Endothelial cell of umbilical vein (primary cell): ENCODE measurements around the gene RAD51B. TPM values are rescaled to one million over a fixed set of nuclear protein-coding genes. Genes with fewer than 3 reads are reported as not detected.

Experiments used
- BruUV-seq: library from RNA; stranded (reverse); fragments of 400-500 nt; replicated peaks from 2 replicates; lab custom pipeline; 2021; lab: Mats Ljungman, UMichigan
- CTCF ChIA-PET: fragments of 300-600, 350-600 bp; sonication (Branson Sonifier 250); formaldehyde crosslinking; loops from one replicate; lab custom pipeline; 2021; ENCODE audit warnings: antibody characterized with exemption, inconsistent platforms; lab: Charles Lee
- POLR2A ChIA-PET: fragments of 300-600, 350-600 bp; sonication (Branson Sonifier 250); formaldehyde crosslinking; loops from one replicate; lab custom pipeline; 2021; ENCODE audit warnings: antibody characterized with exemption, inconsistent platforms; lab: Charles Lee
- DNase-seq: peaks from one replicate; pipeline ENCODE4 v3.0.0-alpha.2; 2011; ENCODE audit warnings: low read depth, low spot score
- FAIRE-seq: peaks from 2 replicates; lab custom pipeline; 2011; peaks lifted over from hg19 to GRCh38; lab: Jason Lieb, UNC
- H2AFZ ChIP-seq: 2 replicates; pipeline ENCODE4 v1.6.0; 2012; ENCODE audit warnings: low read depth, low read length, control low read depth, inconsistent platforms
- H3K27ac ChIP-seq: 2 replicates; pipeline ENCODE4 v1.5.1; 2011; ENCODE audit warnings: low read depth, mild to moderate bottlenecking, control low read depth, low read length, moderate library complexity; ENCODE audit not compliant: insufficient read depth
- H3K27me3 ChIP-seq, 2 experiments: 2 replicates each; pipeline versions ENCODE4 v1.6.0 to v1.6.1; 2011; ENCODE audit warnings: low read length in 2 of 2, mixed read lengths in 1 of 2; ENCODE audit not compliant: control insufficient read depth in 2 of 2, insufficient read depth in 2 of 2
- H3K36me3 ChIP-seq, 2 experiments: 2 replicates in 1 of 2; 3 replicates in 1 of 2; pipeline ENCODE4 v1.5.1; 2011; ENCODE audit warnings: low read length in 2 of 2, mild to moderate bottlenecking in 1 of 2, moderate library complexity in 1 of 2; ENCODE audit not compliant: control insufficient read depth in 2 of 2, insufficient read depth in 2 of 2; ENCODE audit errors: extremely low read depth in 1 of 2
- H3K4me1 ChIP-seq: 3 replicates; pipeline ENCODE4 v1.5.1; 2011; ENCODE audit warnings: mild to moderate bottlenecking, low read length; ENCODE audit not compliant: control insufficient read depth, insufficient read depth; ENCODE audit errors: extremely low read depth
- H3K4me2 ChIP-seq: 2 replicates; pipeline ENCODE4 v1.6.1; 2011; ENCODE audit warnings: low read length, control low read depth, mixed read lengths; ENCODE audit not compliant: insufficient read depth
- H3K4me3 ChIP-seq, 3 experiments: fragments of 200-600 bp in 1 of 3; sonication (generic), shearing (Covaris generic) in 1 of 3; replicated peaks in 1 of 3; 2 replicates each; pipeline ENCODE4 v1.5.1; 2011 to 2016; ENCODE audit warnings: control low read depth in 3 of 3, low read length in 3 of 3, mild to moderate bottlenecking in 2 of 3, inconsistent platforms in 1 of 3, low read depth in 1 of 3, moderate library complexity in 1 of 3; ENCODE audit not compliant: insufficient read depth in 1 of 3
- H3K79me2 ChIP-seq: 2 replicates; pipeline ENCODE4 v1.6.0; 2012; ENCODE audit warnings: low read length, inconsistent platforms; ENCODE audit not compliant: control insufficient read depth, insufficient read depth
- H3K9ac ChIP-seq: replicated peaks from 2 replicates; pipeline ENCODE3; 2011; ENCODE audit warnings: low read length, control low read depth; ENCODE audit not compliant: insufficient read depth; ENCODE audit errors: extremely low read depth
- H3K9me1 ChIP-seq: replicated peaks from 3 replicates; pipeline ENCODE4 v1.6.0; 2011; ENCODE audit warnings: mild to moderate bottlenecking, low read length; ENCODE audit not compliant: control insufficient read depth, insufficient read depth; ENCODE audit errors: extremely low read depth
- H3K9me3 ChIP-seq: replicated peaks from 2 replicates; pipeline ENCODE4 v1.5.1; 2012; ENCODE audit warnings: low read length, inconsistent platforms; ENCODE audit not compliant: control insufficient read depth, insufficient read depth
- H4K20me1 ChIP-seq: replicated peaks from 2 replicates; pipeline ENCODE3; 2011; ENCODE audit warnings: mild to moderate bottlenecking, low read length; ENCODE audit not compliant: control insufficient read depth, insufficient read depth; ENCODE audit errors: extremely low read depth
- CTCF ChIP-seq, 2 donors: IDR thresholded peaks; 1 replicate in 1 of 2; 2 replicates in 1 of 2; pipeline ENCODE4 v1.5.1; 2011; ENCODE audit warnings: low read length in 2 of 2, mild to moderate bottlenecking in 2 of 2, moderate library complexity in 2 of 2, control low read depth in 1 of 2, inconsistent platforms in 1 of 2, low read depth in 1 of 2; ENCODE audit not compliant: insufficient read depth in 1 of 2; ENCODE audit errors: extremely low read depth in 1 of 2
- EZH2 ChIP-seq: IDR thresholded peaks from 2 replicates; pipeline ENCODE4 v1.6.1; 2012; ENCODE audit warnings: borderline replicate concordance, low read depth, mild to moderate bottlenecking, moderate library complexity, low read length, inconsistent platforms; ENCODE audit not compliant: severe bottlenecking
- FOS ChIP-seq: IDR thresholded peaks from 2 replicates; pipeline ENCODE4 v1.6.1; 2011; ENCODE audit warnings: mild to moderate bottlenecking, low read length, moderate library complexity, borderline replicate concordance; ENCODE audit not compliant: insufficient read depth
- GATA2 ChIP-seq: IDR thresholded peaks from 2 replicates; pipeline ENCODE4 v1.7.0; 2011; ENCODE audit warnings: low read depth, mild to moderate bottlenecking, moderate library complexity, mixed read lengths, low read length; ENCODE audit not compliant: insufficient read length, insufficient read depth
- JUN ChIP-seq: IDR thresholded peaks from 2 replicates; pipeline ENCODE4 v1.6.1; 2011; ENCODE audit warnings: borderline replicate concordance, low read depth; ENCODE audit not compliant: insufficient read length, insufficient read depth
- MYC ChIP-seq: IDR thresholded peaks from one replicate; pipeline ENCODE4 v1.6.1; 2011; ENCODE audit warnings: mild to moderate bottlenecking, low read depth, low read length
- POLR2AphosphoS5 ChIP-seq: IDR thresholded peaks from 2 replicates; pipeline ENCODE4 v1.6.1; 2012; ENCODE audit warnings: low read depth, mild to moderate bottlenecking, control low read depth, low read length, moderate library complexity; ENCODE audit not compliant: insufficient read depth
- dilution Hi-C: fragments of 300-500 bp; cut with MboI; formaldehyde crosslinking; loops from one replicate; pipeline ENCODE4 v1.15.0; 2019; ENCODE audit warnings: low sequenced_read_pairs; ENCODE audit not compliant: extremely low pct_ligation_motif_present
- intact Hi-C: fragments of 100-400 bp; cut with micrococcal nuclease; formaldehyde crosslinking; loops from one replicate; pipeline ENCODE4 v1.10.0; 2022
- polyA plus RNA-seq, 4 experiments: library from polyadenylated mRNA; depleted of rRNA in 3 of 4; stranded (reverse) in 3 of 4; unstranded in 1 of 4; fragments of >200 nt; gene quantifications; 2 replicates each; pipeline versions ENCODE4 v1.2.1 to v1.2.3, GENCODE V29; 2011 to 2012; ENCODE audit warnings: missing spikeins in 1 of 4
- total RNA-seq: library from RNA; stranded (reverse); gene quantifications from 2 replicates; pipeline ENCODE4 v1.2.3, GENCODE V29; 2021
- TF ChIP-seq, protein P1 (sequence below): IDR thresholded peaks from 2 replicates; pipeline ENCODE4 v1.6.1; 2011; ENCODE audit not compliant: insufficient read depth, insufficient read length

Gene RAD51B
- total and polyA plus RNA-seq, 2 donors (not counting 3 experiments of a cell fraction or from before 2014, with no cell fraction given), result 3.9 to 19.0 TPM

- POLR2A ChIA-PET, result no interaction called here
These were observed 673.8 kb downstream of the RAD51B start for GRCh38 chr14:68493152-68493911.

GRCh38 chr14:68495101-68496039, 675.8 kb downstream of the RAD51B start:
- CTCF ChIA-PET, result interaction anchor here (1.0 to 1.9 kb wide), 7 partner anchors 11 to 321 kb away, joined by 3 to 8 read pairs (median 4); no protein-coding TSS in a partner anchor
- H3K4me2 ChIP-seq, result no peak overlapping the region
- peak; percentile 14 for TF ChIP-seq JUN
- TF ChIP-seq CTCF (IDR thresholded peaks at IDR 0.05; ENCODE audit: extremely low read depth in 1 of 2, insufficient read depth in 1 of 2, low read depth in 1 of 2, low read length in 2 of 2), result no peak
- peak; percentile 54 for TF ChIP-seq FOS
- no peak for TF ChIP-seq GATA2
- TF ChIP-seq, protein P1, sequence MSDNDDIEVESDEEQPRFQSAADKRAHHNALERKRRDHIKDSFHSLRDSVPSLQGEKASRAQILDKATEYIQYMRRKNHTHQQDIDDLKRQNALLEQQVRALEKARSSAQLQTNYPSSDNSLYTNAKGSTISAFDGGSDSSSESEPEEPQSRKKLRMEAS, result no peak
- no peak for TF ChIP-seq EZH2
- peak; percentile 3 for TF ChIP-seq MYC
- no peak for TF ChIP-seq POLR2AphosphoS5
- peak overlapping the region; percentile 10 for H2AFZ ChIP-seq
- dilution Hi-C loops (no loop called here), intact Hi-C loops (loop anchor here (1.0 to 5.0 kb wide), 5 partner anchors 36 to 550 kb away; no protein-coding TSS in a partner anchor)
- H3K27me3 ChIP-seq, result no peaks in the 10 kb centered on the region
- peak overlapping the region; percentile 0 for H3K27ac ChIP-seq
- peaks cover 23% of the 10 kb centered on the region for H3K4me1 ChIP-seq
- peak; percentile 81 for DNase-seq
- H3K9ac ChIP-seq, result no peak overlapping the region
- no TSS peak for BruUV-seq
- no peaks in the 10 kb centered on the region for H3K79me2 ChIP-seq
- no peaks in the 10 kb centered on the region for H3K9me1 ChIP-seq
- H3K9me3 ChIP-seq, result no peaks in the 10 kb centered on the region
- H3K4me3 ChIP-seq, result no peak overlapping the region
- POLR2A ChIA-PET, result interaction anchor here (1.0 to 1.4 kb wide), 3 partner anchors 37 to 298 kb away, joined by 3 to 6 read pairs (median 3); partner anchors contain the start of gene ZFP36L1
- no peaks in the 10 kb centered on the region for H4K20me1 ChIP-seq
- FAIRE-seq, result peak; percentile 79
- no peaks in the 10 kb centered on the region for H3K36me3 ChIP-seq

More at GRCh38 chr14:68493152-68493911, 673.8 kb downstream of the RAD51B start:
- TF ChIP-seq JUN (no peak), GATA2 (no peak), POLR2AphosphoS5 (no peak), FOS (no peak), EZH2 (no peak), MYC (no peak)
- intact Hi-C loops (no loop called here), dilution Hi-C loops (no loop called here)
- no peak overlapping the region for H3K27ac ChIP-seq
- H2AFZ ChIP-seq, result no peak overlapping the region
- no peak overlapping the region for H3K9ac ChIP-seq
- H3K9me1 ChIP-seq, result no peaks in the 10 kb centered on the region
- no peaks in the 10 kb centered on the region for H4K20me1 ChIP-seq
- DNase-seq (no peak), FAIRE-seq (no peak)
- H3K4me2 ChIP-seq, result no peak overlapping the region
- peaks cover 23% of the 10 kb centered on the region for H3K4me1 ChIP-seq
- no peaks in the 10 kb centered on the region for H3K36me3 ChIP-seq
- CTCF ChIA-PET, result interaction anchor here (0.8 to 2.1 kb wide), 2 partner anchors 29 to 35 kb away, joined by 3 to 5 read pairs; no protein-coding TSS in a partner anchor
- H3K79me2 ChIP-seq, result no peaks in the 10 kb centered on the region
- no TSS peak for BruUV-seq
- no peaks in the 10 kb centered on the region for H3K9me3 ChIP-seq
- H3K27me3 ChIP-seq, result no peaks in the 10 kb centered on the region
- no peak overlapping the region for H3K4me3 ChIP-seq
